Measurements from ENCODE around the gene OR6K6. TPM values are rescaled to one million over a fixed set of nuclear protein-coding genes. Genes with fewer than 3 reads are reported as not detected.

OR6K6 gene
- total RNA-seq, 1 donor from 2014 or later, result not detected

DNA sequence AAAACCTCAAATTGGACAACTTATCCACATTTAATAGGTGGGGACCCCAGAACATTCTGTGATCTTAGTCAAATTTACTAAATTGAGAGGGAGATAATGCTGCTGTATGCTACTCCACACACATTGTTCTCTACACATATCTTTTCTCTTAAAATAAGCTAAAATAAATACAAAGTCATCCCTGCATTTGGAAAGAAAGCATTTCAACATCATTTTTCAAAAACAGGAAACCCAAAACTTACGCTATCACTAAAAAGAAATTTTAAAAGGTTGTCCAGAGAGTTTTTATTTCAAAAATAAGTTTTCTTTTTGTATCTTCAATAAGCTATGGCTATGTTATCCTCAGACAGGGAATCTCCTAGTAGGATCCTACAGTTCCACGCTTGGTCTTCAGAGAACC, 46.0 kb downstream of the OR6K6 start:
- intact Hi-C loops (cut with micrococcal nuclease), result no loop called here

DNA sequence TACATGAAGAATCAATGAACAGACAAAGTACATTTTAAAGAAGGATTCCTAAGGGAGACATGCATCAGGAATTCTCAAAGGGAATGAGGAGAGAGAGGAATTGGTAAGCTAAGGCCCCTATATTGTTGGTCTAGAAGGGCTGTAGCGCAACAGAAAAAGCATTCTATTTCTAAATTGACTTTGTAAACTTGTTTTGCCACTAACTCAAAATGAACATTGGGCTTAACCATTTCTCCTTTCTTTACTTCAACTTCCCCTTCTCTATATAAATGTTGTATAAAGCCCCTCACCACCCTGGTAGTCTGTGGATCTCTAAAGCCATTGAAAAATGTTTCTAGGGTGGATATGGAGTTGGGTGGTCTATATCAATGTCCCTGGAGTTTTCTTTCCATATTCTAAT, 46.9 kb downstream of the OR6K6 start:
- intact Hi-C loops (cut with micrococcal nuclease), result no loop called here

DNA sequence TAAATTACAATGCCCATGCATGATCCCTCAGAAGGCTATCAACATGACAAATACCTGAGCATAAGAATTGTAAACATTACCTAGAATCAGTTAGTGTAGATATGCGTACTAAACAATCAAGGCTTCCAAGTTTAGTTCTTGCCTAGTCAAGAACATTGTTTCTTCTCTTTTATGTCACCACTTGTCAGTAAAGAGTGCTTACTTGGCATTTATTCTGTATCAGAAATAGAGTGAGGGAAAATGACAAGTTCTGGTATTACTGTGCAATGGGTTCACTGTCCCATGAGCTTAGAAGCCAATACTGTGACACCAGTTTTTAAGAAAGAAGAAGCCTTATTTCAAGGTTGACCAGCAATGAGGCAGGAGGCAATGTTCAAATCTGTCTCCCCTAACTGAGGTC, 49.2 kb downstream of the OR6K6 start:
- intact Hi-C loops (cut with micrococcal nuclease), result no loop called here

Other genes starting within 250 kb of the OR6K6 start
- gene OR6Y1, start 200.3 kb upstream of the OR6K6 start, total RNA-seq, result not detected in 2 replicates
- not detected in 2 replicates for gene OR6P1, start 184.1 kb upstream of the OR6K6 start, total RNA-seq
- not detected in 2 replicates for gene OR10X1, start 174.8 kb upstream of the OR6K6 start, total RNA-seq
- gene OR10Z1, start 149.5 kb upstream of the OR6K6 start, total RNA-seq, result not detected in 2 replicates
- gene SPTA1, start 68.0 kb upstream of the OR6K6 start, total RNA-seq, result not detected in 2 replicates
- gene OR6K2, start 54.1 kb upstream of the OR6K6 start, total RNA-seq, result not detected in 2 replicates
- gene OR6K3, start 34.0 kb upstream of the OR6K6 start, total RNA-seq, result not detected in 2 replicates
- gene OR6N1, start 17.5 kb downstream of the OR6K6 start, total RNA-seq, result not detected in 2 replicates
- gene OR6N2, start 26.5 kb downstream of the OR6K6 start, total RNA-seq, result not detected in 2 replicates
- gene MNDA, start 76.6 kb downstream of the OR6K6 start, total RNA-seq, result not detected in 2 replicates
- 31.2 and 32.8 TPM in 2 replicates for gene PYHIN1, start 176.8 kb downstream of the OR6K6 start, total RNA-seq

Data from T-helper 2 cell treated with Interferon-gamma antibody and Interleukin-4, amounts not matched to agents 100 ng/mL and 5 ng/mL, for 36 hours (primary cell).